ENCODE measurements around the gene TMEM273.
A peak's percentile ranks its signal among the peaks of the same experiment; 100 is the strongest.

TMEM273 gene, protein sequence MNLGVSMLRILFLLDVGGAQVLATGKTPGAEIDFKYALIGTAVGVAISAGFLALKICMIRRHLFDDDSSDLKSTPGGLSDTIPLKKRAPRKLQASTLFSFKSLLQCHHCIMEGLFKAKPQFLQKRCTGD

DNA sequence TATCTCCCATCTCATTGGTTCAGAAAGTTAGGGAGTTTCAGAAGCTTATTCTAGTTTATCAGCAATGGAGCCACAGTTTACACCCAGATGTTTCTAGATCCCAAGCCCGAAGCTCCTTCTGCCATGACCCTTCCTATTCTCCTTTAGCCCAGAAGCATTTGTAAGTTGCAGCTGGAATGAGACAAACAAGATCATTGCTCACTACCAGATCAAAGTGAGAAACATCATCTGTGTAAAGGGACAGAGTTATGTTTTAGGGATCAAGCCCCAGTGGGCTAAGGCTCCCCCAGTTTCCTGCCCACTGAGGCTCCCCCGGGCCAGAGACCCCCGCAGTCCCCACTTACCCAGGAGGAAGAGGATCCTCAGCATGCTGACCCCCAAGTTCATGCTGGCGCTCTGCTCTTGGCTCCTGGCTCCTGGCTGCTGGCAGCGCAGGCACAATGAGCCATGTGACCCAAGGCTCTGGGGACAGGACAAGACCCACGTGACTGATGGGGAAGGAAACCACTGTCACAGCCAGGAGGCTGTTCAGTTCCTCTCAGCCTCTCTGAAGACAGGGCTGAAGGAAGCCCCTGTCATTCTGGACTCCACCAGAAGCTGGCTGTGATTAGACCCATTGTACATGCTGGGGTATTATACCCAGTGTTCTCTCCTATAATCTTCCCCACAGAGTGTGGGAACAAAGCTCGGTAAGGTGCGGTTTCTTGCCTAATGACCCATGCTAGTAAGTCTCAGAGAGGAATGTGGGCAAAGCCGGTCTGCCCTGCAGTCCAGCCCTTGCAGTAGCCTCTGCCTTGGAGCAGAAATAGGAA is at the start of gene TMEM273:
TMEM273 (minus strand) TSS at position 442 of the 812 bp plus-strand sequence; CDS start at position 387, 55 bp downstream.
- H3K36me3 ChIP-seq (ENCODE audit: control insufficient read depth, insufficient read depth, low read length), result no peaks in the 10 kb centered on the region
- no peaks in the 10 kb centered on the region for H3K4me1 ChIP-seq (ENCODE audit: control insufficient read depth, insufficient read depth, low read length)
- no peaks in the 10 kb centered on the region for H3K27me3 ChIP-seq (ENCODE audit: control insufficient read depth, insufficient read depth, low read length)
- H3K9me3 ChIP-seq (ENCODE audit: control insufficient read depth, low read length), result no peaks in the 10 kb centered on the region
- no peak within 1 kb of the TSS for H3K4me3 ChIP-seq (ENCODE audit: low read length)
- H3K9ac ChIP-seq (ENCODE audit: low read length), result peak within 1 kb of the TSS; percentile 33

DNA sequence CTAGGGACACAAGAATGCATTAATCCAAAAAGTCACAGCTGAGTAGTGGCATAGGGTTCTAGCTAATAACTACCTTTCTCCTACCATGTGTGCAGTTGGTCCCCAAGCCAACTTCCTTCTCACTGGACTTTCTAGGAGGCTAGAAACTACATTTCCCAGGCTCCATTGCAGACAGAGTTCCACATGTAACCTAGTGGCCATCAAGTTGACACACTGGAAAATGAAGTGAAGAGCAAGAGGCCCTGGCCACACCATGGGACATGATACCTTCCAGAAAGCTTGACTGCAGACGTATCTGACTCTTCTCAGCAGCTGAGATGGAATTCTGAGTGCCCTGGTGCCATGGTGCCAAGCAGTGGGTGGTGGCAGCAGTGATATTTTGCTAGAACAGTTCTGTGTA is 49.8 kb upstream of the TMEM273 start:
- no peak overlapping the region for H3K9ac ChIP-seq (ENCODE audit: low read length)
- no peaks in the 10 kb centered on the region for H3K36me3 ChIP-seq (ENCODE audit: control insufficient read depth, insufficient read depth, low read length)
- peaks cover 4% of the 10 kb centered on the region for H3K27me3 ChIP-seq (ENCODE audit: control insufficient read depth, insufficient read depth, low read length)
- no peaks in the 10 kb centered on the region for H3K4me1 ChIP-seq (ENCODE audit: control insufficient read depth, insufficient read depth, low read length)
- H3K4me3 ChIP-seq (ENCODE audit: low read length), result no peak overlapping the region
- H3K9me3 ChIP-seq (ENCODE audit: control insufficient read depth, low read length), result no peaks in the 10 kb centered on the region

DNA sequence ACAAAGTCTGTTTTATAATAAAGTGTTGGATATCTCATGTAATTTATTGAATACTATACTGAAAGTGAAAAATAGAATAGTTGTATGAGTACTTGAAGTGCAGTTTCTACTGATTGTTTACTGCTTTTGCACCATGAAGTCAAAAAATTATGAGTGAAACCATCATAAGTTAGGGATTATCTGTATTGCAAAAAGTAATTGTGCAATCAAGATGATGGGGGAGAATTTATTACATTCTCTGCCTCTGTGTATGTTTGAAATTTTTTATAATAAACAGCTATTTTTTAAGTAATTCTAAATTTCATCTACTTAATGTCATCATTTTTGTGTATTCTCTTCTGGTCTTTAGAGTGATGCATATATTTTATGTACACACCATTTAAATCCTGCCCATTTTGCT is 47.2 kb upstream of the TMEM273 start:
- H3K9ac ChIP-seq (ENCODE audit: low read length), result no peak overlapping the region
- H3K27me3 ChIP-seq (ENCODE audit: control insufficient read depth, insufficient read depth, low read length), result no peaks in the 10 kb centered on the region
- H3K9me3 ChIP-seq (ENCODE audit: control insufficient read depth, low read length), result no peaks in the 10 kb centered on the region
- no peaks in the 10 kb centered on the region for H3K36me3 ChIP-seq (ENCODE audit: control insufficient read depth, insufficient read depth, low read length)
- no peaks in the 10 kb centered on the region for H3K4me1 ChIP-seq (ENCODE audit: control insufficient read depth, insufficient read depth, low read length)
- H3K4me3 ChIP-seq (ENCODE audit: low read length), result no peak overlapping the region

DNA sequence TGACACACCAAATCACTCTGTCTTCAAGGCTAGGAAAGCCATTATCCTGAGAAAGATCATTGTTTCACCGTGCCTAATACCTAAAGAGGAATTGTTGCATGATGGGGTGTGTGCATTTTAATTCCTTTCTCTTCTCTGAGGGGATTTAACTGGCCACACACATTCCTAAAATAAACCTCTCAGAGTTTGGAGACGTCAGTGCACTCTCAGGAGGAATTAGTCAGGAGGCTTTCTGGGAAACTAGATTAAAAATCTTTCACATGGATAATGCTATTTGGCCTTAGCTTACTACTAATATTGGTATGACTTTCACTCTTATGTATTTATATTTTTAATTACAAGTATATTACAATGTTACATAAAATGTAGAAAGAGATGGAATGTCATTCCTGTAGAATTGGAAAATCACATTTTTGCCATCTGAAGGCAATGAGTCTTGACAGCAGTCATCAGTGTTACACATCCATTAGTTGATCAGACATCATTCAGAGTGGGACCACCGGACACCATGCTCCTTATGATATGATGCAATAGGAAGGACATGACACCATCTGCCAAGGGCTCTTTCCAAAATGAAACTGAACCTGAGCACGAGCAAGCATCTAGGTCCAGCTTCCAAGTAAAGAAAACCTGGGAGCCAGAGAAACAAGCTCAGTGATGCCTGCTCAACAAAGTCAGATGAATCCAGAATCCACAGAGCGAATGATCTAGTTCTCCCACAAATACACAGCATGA is 43.1 kb upstream of the TMEM273 start:
- H3K27me3 ChIP-seq (ENCODE audit: control insufficient read depth, insufficient read depth, low read length), result no peaks in the 10 kb centered on the region
- no peak overlapping the region for H3K9ac ChIP-seq (ENCODE audit: low read length)
- no peak overlapping the region for H3K4me3 ChIP-seq (ENCODE audit: low read length)
- no peaks in the 10 kb centered on the region for H3K36me3 ChIP-seq (ENCODE audit: control insufficient read depth, insufficient read depth, low read length)
- H3K9me3 ChIP-seq (ENCODE audit: control insufficient read depth, low read length), result no peaks in the 10 kb centered on the region
- H3K4me1 ChIP-seq (ENCODE audit: control insufficient read depth, insufficient read depth, low read length), result no peaks in the 10 kb centered on the region

DNA sequence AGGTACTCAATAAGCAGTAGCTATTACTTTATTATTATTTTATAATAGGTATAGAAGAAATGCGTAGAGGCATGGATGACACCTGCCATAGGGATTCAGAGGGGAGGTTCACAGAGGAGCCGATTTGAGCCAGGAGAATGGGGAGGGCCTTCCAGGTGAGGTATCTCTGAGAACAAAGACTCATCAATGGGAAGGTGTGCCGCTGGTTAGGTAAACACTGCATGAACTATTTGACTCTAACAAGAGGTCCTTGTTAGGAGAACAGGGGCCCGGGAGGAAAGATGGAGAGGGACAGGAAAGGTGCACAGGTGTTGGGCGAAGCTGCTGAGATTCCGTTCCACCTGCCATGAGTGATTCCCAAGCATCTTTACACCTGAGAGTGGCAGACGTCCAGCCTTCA is 41.8 kb upstream of the TMEM273 start:
- Histone ChIP-seq H3K4me3 (ENCODE audit: low read length) (no peak overlapping the region), H3K27me3 (ENCODE audit: control insufficient read depth, insufficient read depth, low read length) (no peaks in the 10 kb centered on the region), H3K9me3 (ENCODE audit: control insufficient read depth, low read length) (no peaks in the 10 kb centered on the region), H3K9ac (ENCODE audit: low read length) (no peak overlapping the region), H3K36me3 (ENCODE audit: control insufficient read depth, insufficient read depth, low read length) (no peaks in the 10 kb centered on the region), H3K4me1 (ENCODE audit: control insufficient read depth, insufficient read depth, low read length) (no peaks in the 10 kb centered on the region)

DNA sequence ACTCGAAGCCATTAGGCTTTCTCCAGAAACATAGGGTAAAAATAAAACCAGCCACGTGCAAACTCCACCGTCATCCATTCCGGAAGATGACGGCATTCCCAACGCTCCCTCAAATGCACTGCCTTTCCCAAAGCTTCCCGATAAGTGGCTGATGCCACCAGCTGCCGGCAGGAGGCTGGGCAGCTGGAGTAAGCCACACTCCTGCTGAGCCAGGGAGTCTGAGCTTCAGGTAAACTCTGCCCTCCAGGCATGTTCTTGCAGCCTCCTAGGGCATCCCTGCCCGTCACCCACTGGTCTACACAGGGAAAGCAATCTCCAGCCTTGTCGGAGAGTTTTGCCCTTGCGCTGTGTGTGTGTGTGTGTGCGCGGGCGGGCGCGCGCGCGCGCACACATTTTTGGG is 40.5 kb upstream of the TMEM273 start:
- Histone ChIP-seq H3K9ac (ENCODE audit: low read length) (no peak overlapping the region), H3K4me1 (ENCODE audit: control insufficient read depth, insufficient read depth, low read length) (no peaks in the 10 kb centered on the region), H3K27me3 (ENCODE audit: control insufficient read depth, insufficient read depth, low read length) (no peaks in the 10 kb centered on the region), H3K9me3 (ENCODE audit: control insufficient read depth, low read length) (no peaks in the 10 kb centered on the region), H3K36me3 (ENCODE audit: control insufficient read depth, insufficient read depth, low read length) (no peaks in the 10 kb centered on the region), H3K4me3 (ENCODE audit: low read length) (no peak overlapping the region)

DNA sequence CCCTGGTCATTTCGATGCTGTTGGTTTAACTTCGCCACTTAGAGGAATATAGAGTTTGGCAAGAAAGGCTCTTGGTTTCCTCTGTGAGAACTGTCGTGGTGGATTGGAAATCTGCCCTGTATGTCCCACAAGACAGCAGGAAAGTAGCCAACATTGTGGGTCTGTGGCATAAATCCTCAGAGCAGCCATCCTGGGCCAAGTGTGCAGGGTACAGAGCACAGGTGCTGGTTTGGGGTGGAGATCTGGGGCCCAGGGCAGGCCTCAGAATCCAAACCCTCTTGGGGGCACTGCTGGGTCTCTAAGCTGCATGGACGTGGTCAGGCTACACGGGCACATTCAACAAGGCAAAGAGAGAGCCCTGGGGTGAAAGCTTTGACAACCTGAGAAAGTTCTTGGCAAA is 39.2 kb upstream of the TMEM273 start:
- H3K4me1 ChIP-seq (ENCODE audit: control insufficient read depth, insufficient read depth, low read length), result no peaks in the 10 kb centered on the region
- no peaks in the 10 kb centered on the region for H3K27me3 ChIP-seq (ENCODE audit: control insufficient read depth, insufficient read depth, low read length)
- no peaks in the 10 kb centered on the region for H3K36me3 ChIP-seq (ENCODE audit: control insufficient read depth, insufficient read depth, low read length)
- no peak overlapping the region for H3K9ac ChIP-seq (ENCODE audit: low read length)
- no peaks in the 10 kb centered on the region for H3K9me3 ChIP-seq (ENCODE audit: control insufficient read depth, low read length)
- no peak overlapping the region for H3K4me3 ChIP-seq (ENCODE audit: low read length)

DNA sequence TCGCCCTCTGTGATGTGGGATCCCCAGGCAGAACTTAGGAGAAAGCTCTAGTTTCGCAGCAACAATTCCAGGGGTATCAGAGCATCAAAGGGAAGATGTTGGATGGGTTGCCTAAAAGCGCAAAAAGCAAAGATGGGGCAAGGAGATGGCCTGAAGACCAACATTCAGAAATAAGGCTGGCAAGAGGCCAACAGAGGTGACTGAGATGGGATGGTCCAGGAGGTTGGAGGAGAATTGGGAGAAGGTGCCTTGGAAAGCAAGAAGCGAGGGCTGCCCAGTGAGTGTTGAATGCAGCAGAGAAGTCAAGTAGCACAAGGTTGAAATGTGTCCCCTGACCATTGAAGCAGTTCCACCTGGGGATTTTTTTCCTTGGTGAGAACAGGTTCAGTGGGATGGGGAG is 38.4 kb upstream of the TMEM273 start:
- Histone ChIP-seq H3K9me3 (ENCODE audit: control insufficient read depth, low read length) (no peaks in the 10 kb centered on the region), H3K27me3 (ENCODE audit: control insufficient read depth, insufficient read depth, low read length) (no peaks in the 10 kb centered on the region), H3K36me3 (ENCODE audit: control insufficient read depth, insufficient read depth, low read length) (no peaks in the 10 kb centered on the region), H3K9ac (ENCODE audit: low read length) (no peak overlapping the region), H3K4me3 (ENCODE audit: low read length) (no peak overlapping the region), H3K4me1 (ENCODE audit: control insufficient read depth, insufficient read depth, low read length) (no peaks in the 10 kb centered on the region)

DNA sequence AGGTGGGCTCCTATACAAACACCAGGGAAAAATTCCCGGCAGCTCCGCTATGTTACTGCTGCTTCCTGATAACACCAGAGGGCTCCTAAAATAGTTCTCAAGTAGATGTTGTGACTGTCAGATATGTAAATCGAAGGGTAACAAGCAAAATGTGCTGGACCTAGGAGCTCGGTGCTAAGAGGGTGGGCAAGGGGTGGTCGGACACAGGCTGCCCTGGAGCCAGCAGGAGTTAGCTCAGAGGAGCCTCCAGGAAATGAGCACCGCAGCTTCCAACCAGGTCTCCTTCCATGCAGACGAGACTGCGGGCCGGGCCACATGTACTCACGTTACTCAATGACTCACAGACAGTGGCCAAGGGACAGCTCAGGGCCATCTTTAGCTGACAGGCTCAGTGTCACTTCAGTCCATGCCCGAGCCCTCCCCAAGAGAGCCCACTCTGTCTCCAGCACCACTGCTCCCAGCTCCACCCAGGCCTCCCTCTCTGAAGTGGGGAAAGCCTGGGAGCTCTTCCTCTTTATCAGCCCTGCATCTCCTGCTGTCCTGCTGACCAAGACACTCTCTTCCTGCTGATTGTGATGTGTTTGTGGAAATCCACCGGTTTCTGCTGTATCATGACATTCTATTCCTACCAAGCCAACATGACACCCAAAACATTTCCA is 37.2 kb upstream of the TMEM273 start:
- Histone ChIP-seq H3K9me3 (ENCODE audit: control insufficient read depth, low read length) (no peaks in the 10 kb centered on the region), H3K9ac (ENCODE audit: low read length) (no peak overlapping the region), H3K27me3 (ENCODE audit: control insufficient read depth, insufficient read depth, low read length) (no peaks in the 10 kb centered on the region), H3K36me3 (ENCODE audit: control insufficient read depth, insufficient read depth, low read length) (no peaks in the 10 kb centered on the region), H3K4me1 (ENCODE audit: control insufficient read depth, insufficient read depth, low read length) (no peaks in the 10 kb centered on the region), H3K4me3 (ENCODE audit: low read length) (no peak overlapping the region)

DNA sequence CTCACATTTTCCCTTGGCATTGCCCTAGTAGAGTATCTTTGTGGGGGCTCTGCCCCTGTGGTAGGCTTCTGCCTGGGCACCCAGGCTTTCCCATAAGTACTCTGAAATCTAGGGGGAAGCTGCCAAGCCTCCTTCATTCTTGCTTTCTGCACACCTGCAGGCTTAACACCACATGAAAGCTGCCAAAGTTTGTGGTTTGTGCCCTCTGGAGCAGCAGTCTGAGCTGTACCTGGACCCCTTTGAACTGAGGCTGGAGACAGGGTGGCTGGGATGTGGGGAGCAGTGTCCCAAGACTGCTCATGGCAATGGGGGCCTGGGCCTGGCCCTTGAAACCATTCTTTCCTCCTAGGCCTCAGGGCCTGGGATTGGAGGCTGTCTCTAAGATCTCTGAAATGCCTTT is 35.0 kb upstream of the TMEM273 start:
- H3K4me3 ChIP-seq (ENCODE audit: low read length), result no peak overlapping the region
- no peaks in the 10 kb centered on the region for H3K27me3 ChIP-seq (ENCODE audit: control insufficient read depth, insufficient read depth, low read length)
- H3K4me1 ChIP-seq (ENCODE audit: control insufficient read depth, insufficient read depth, low read length), result no peaks in the 10 kb centered on the region
- H3K9me3 ChIP-seq (ENCODE audit: control insufficient read depth, low read length), result no peaks in the 10 kb centered on the region
- no peaks in the 10 kb centered on the region for H3K36me3 ChIP-seq (ENCODE audit: control insufficient read depth, insufficient read depth, low read length)
- no peak overlapping the region for H3K9ac ChIP-seq (ENCODE audit: low read length)

DNA sequence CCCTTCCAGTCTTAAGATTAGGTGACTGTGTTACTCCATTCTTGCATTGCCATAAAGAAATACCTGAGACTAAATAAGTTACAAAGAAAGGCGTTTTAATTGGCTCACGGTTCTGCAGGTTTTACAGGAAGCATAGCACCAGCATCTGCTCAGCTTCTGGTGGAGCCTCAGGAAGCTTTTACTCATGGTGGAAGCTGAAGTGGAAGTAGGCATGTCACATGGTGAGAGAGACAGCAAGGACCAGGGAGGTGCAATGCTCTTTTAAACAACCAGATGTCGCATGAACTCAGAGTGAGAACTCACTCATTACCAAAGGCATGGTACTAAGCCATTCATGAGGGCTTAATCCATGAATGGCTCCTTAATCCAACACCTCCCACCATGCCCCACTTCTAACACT is 34.0 kb upstream of the TMEM273 start:
- H3K9me3 ChIP-seq (ENCODE audit: control insufficient read depth, low read length), result no peaks in the 10 kb centered on the region
- H3K4me3 ChIP-seq (ENCODE audit: low read length), result no peak overlapping the region
- no peaks in the 10 kb centered on the region for H3K27me3 ChIP-seq (ENCODE audit: control insufficient read depth, insufficient read depth, low read length)
- H3K4me1 ChIP-seq (ENCODE audit: control insufficient read depth, insufficient read depth, low read length), result no peaks in the 10 kb centered on the region
- H3K9ac ChIP-seq (ENCODE audit: low read length), result no peak overlapping the region
- no peaks in the 10 kb centered on the region for H3K36me3 ChIP-seq (ENCODE audit: control insufficient read depth, insufficient read depth, low read length)

DNA sequence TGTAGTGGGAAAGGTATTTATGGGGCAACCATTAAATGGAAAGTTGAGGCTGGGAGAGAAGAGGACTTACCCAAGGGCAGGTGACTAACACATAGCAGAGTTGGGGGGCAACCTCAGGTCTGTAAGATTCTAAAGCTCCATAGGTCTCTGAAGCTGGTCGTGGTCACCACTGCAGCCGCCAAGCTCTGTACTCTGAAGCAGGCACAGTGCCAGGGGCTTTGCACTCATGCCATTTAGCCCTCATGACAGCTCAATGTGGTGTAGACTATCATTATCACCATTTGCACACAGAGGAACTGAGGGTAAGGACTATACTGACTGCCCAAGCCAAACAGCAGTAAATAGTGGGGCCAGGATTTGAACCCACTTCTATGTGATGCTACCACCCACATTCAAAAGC is 32.5 kb upstream of the TMEM273 start:
- Histone ChIP-seq H3K9ac (ENCODE audit: low read length) (no peak overlapping the region), H3K9me3 (ENCODE audit: control insufficient read depth, low read length) (no peaks in the 10 kb centered on the region), H3K36me3 (ENCODE audit: control insufficient read depth, insufficient read depth, low read length) (no peaks in the 10 kb centered on the region), H3K4me3 (ENCODE audit: low read length) (no peak overlapping the region), H3K27me3 (ENCODE audit: control insufficient read depth, insufficient read depth, low read length) (no peaks in the 10 kb centered on the region), H3K4me1 (ENCODE audit: control insufficient read depth, insufficient read depth, low read length) (no peaks in the 10 kb centered on the region)
